OCI-LY3 (cell line): ENCODE data around the gene SLC29A3.

ENCODE experiments used
- CTCF ChIP-seq: fragments of 200-600, 300-600 bp; sonication (generic); IDR thresholded peaks from 2 replicates; pipeline ENCODE4 v1.5.1; 2014; ENCODE audit warnings: antibody characterized with exemption, low read length, low read depth
- EZH2phosphoT487 ChIP-seq: fragments of 200-600 bp; shearing (Covaris generic); IDR thresholded peaks from 2 replicates; pipeline ENCODE4 v1.6.1; 2018; ENCODE audit warnings: antibody characterized with exemption, mixed run types, low read depth

- no peak for TF ChIP-seq CTCF
- no peak for TF ChIP-seq EZH2phosphoT487
Observed at GRCh38 chr10:71335173-71335708, 16.2 kb downstream of the SLC29A3 start.
